CD14-positive monocyte (primary cell): ENCODE data around the gene COPE. TPM values are rescaled to one million over a fixed set of nuclear protein-coding genes. Genes with fewer than 3 reads are reported as not detected.
"Not testable (repeated sequence)": the region's sequence is repeated elsewhere in the genome, so short reads cannot be mapped to it uniquely, and the experiment has no call there.

ENCODE experiments used
- DNase-seq, 3 donors: peaks; one replicate each; pipeline ENCODE4 v3.0.0-alpha.2; 2011 to 2022
- H2AFZ ChIP-seq: 2 replicates; pipeline ENCODE4 v1.6.0; 2012; ENCODE audit warnings: mild to moderate bottlenecking, low read depth, low read length, inconsistent platforms; ENCODE audit not compliant: insufficient read depth, poor library complexity, severe bottlenecking
- H3K27ac ChIP-seq, 2 donors: 1 replicate in 1 of 2; 2 replicates in 1 of 2; pipeline ENCODE4 v1.5.1; 2012 to 2013; ENCODE audit warnings: low read length in 2 of 2, control low read depth in 1 of 2, inconsistent platforms in 1 of 2, low read depth in 1 of 2, mild to moderate bottlenecking in 1 of 2
- H3K27me3 ChIP-seq, 2 donors: one replicate each; pipeline versions ENCODE4 v1.6.0 to v1.6.1; 2011 to 2013; ENCODE audit warnings: low read length in 2 of 2; ENCODE audit not compliant: control insufficient read depth in 2 of 2, insufficient read depth in 2 of 2
- H3K36me3 ChIP-seq, 2 donors: replicated peaks in 1 of 2; 1 replicate in 1 of 2; 2 replicates in 1 of 2; pipeline versions ENCODE4 v1.5.1 to v1.6.1; 2012 to 2013; ENCODE audit warnings: low read length in 2 of 2, control low read depth in 1 of 2, inconsistent platforms in 1 of 2, mild to moderate bottlenecking in 1 of 2; ENCODE audit not compliant: insufficient read depth in 2 of 2, control insufficient read depth in 1 of 2
- H3K4me1 ChIP-seq, 2 donors: 1 replicate in 1 of 2; 2 replicates in 1 of 2; pipeline versions ENCODE4 v1.5.1 to v1.6.1; 2012 to 2013; ENCODE audit warnings: low read length in 2 of 2, control low read depth in 1 of 2, inconsistent platforms in 1 of 2, mild to moderate bottlenecking in 1 of 2, moderate library complexity in 1 of 2; ENCODE audit not compliant: insufficient read depth in 2 of 2, control insufficient read depth in 1 of 2
- H3K4me2 ChIP-seq: replicated peaks from 2 replicates; pipeline ENCODE3; 2012; ENCODE audit warnings: low read length, moderate library complexity, mild to moderate bottlenecking; ENCODE audit not compliant: poor library complexity, severe bottlenecking; ENCODE audit errors: extremely low read depth
- H3K4me3 ChIP-seq, 3 experiments: fragments of 200-600 bp in 1 of 3; sonication (generic) in 1 of 3; replicated peaks in 1 of 3; 1 replicate in 2 of 3; 2 replicates in 1 of 3; pipeline ENCODE4 v1.5.1; 2011 to 2013; ENCODE audit warnings: low read length in 3 of 3, mild to moderate bottlenecking in 3 of 3, control low read depth in 2 of 3, low read depth in 2 of 3, inconsistent platforms in 1 of 3, moderate library complexity in 1 of 3
- H3K79me2 ChIP-seq: 2 replicates; pipeline ENCODE4 v1.6.0; 2012; ENCODE audit warnings: mild to moderate bottlenecking, control low read depth, inconsistent platforms, low read length, moderate library complexity; ENCODE audit not compliant: insufficient read depth
- H3K9ac ChIP-seq: 2 replicates; pipeline ENCODE4 v1.6.0; 2017; ENCODE audit warnings: low read length, mild to moderate bottlenecking; ENCODE audit not compliant: insufficient read depth, poor library complexity, severe bottlenecking
- H3K9me3 ChIP-seq, 2 donors: replicated peaks in 1 of 2; 1 replicate in 1 of 2; 2 replicates in 1 of 2; pipeline versions ENCODE4 v1.5.1 to v1.6.1; 2012 to 2013; ENCODE audit warnings: low read length in 2 of 2, control low read depth in 1 of 2; ENCODE audit not compliant: control insufficient read depth in 1 of 2, insufficient read depth in 1 of 2
- H4K20me1 ChIP-seq: 2 replicates; pipeline ENCODE4 v1.6.0; 2012; ENCODE audit warnings: mild to moderate bottlenecking, low read length, control low read depth, moderate library complexity; ENCODE audit not compliant: insufficient read depth
- H3K27ac Mint-ChIP-seq, 7 donors: one replicate each; pipeline ENCODE4 v1.8.0; 2020; ENCODE audit warnings: mild to moderate bottlenecking in 7 of 7, mixed read lengths in 7 of 7, moderate library complexity in 6 of 7, inconsistent platforms in 2 of 7
- H3K27me3 Mint-ChIP-seq, 3 donors: one replicate each; pipeline ENCODE4 v1.8.0; 2021 to 2022; ENCODE audit warnings: low read depth in 3 of 3, mild to moderate bottlenecking in 3 of 3, mixed read lengths in 3 of 3, moderate library complexity in 3 of 3, inconsistent platforms in 1 of 3
- H3K36me3 Mint-ChIP-seq, 2 donors: one replicate each; pipeline ENCODE4 v1.8.0; 2020; ENCODE audit warnings: mixed read lengths in 2 of 2, inconsistent platforms in 1 of 2, mild to moderate bottlenecking in 1 of 2
- H3K4me1 Mint-ChIP-seq: one replicate; pipeline ENCODE4 v1.8.0; 2020; ENCODE audit warnings: mild to moderate bottlenecking, mixed read lengths
- H3K4me3 Mint-ChIP-seq, 2 donors: one replicate each; pipeline ENCODE4 v1.8.0; 2020; ENCODE audit warnings: mild to moderate bottlenecking in 2 of 2, mixed read lengths in 2 of 2, moderate library complexity in 1 of 2
- H3K9me3 Mint-ChIP-seq, 7 donors: one replicate each; pipeline ENCODE4 v1.8.0; 2020 to 2022; ENCODE audit warnings: mixed read lengths in 7 of 7, mild to moderate bottlenecking in 6 of 7, moderate library complexity in 6 of 7, inconsistent platforms in 2 of 7
- CTCF ChIP-seq: fragments of 200-600 bp; IDR thresholded peaks from one replicate; pipeline ENCODE4 v1.8.0; 2022; ENCODE audit warnings: antibody characterized with exemption, mild to moderate bottlenecking
- WGBS: methylation state at CpG from one replicate; pipeline ENCODE4 v1.1.5; 2013; ENCODE audit warnings: missing lambda C conversion rate; ENCODE audit not compliant: insufficient coverage; 5-methylcytosine and 5-hydroxymethylcytosine counted together
- intact Hi-C, 2 donors: fragments of 100-400 bp; cut with micrococcal nuclease; formaldehyde crosslinking; loops; one replicate each; pipeline versions ENCODE4 v1.15.0 to v1.15.1; 2023
- polyA plus RNA-seq, 3 donors: library from polyadenylated mRNA; depleted of rRNA in 1 of 3; unstranded in 2 of 3; stranded (reverse) in 1 of 3; fragments of 300-500 nt in 2 of 3; fragments of >200 nt in 1 of 3; fragmentation: Illumina TruSeq in 2 of 3; gene quantifications; 1 replicate in 2 of 3; 2 replicates in 1 of 3; pipeline ENCODE4 v1.2.3, GENCODE V29; 2012 to 2021

The COPE gene
- polyA plus RNA-seq, 3 donors: 331 to 345 (median 345) TPM

DNA sequence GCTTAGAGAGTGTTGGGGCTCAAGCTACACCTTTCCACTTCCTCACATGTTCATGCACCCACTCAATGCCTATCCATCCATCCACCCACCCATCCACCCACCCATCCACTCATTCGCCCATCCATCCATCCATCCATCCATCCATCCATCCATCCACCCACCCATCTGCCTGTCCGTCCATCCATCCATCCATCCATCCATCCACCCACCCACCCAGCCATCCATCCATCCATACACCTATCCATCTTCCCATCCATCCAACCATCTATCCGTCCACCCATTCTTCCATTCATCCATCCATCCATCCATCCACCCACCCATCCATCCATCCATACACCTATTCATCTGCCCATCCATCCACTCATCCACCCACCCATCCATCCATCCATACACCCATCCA lies 34.9 kb upstream of the COPE start:
- H3K36me3 Mint-ChIP-seq: no peaks in the 10 kb centered on the region
- no peak for DNase-seq
- no peak overlapping the region for H3K4me3 Mint-ChIP-seq
- no peak overlapping the region for H3K27ac ChIP-seq
- H3K27me3 Mint-ChIP-seq: peaks cover 3 to 7% (median 3%) of the 10 kb centered on the region in 3 donors
- H3K27ac Mint-ChIP-seq: no peak overlapping the region
- no peak for TF ChIP-seq CTCF
- no peak overlapping the region for H3K9ac ChIP-seq
- peaks cover 0 to 9% (median 1%) of the 10 kb centered on the region in 7 donors for H3K9me3 Mint-ChIP-seq
- no peak overlapping the region for H3K4me3 ChIP-seq
- H2AFZ ChIP-seq: no peak overlapping the region
- no peaks in the 10 kb centered on the region for H4K20me1 ChIP-seq
- H3K36me3 ChIP-seq: no peaks in the 10 kb centered on the region
- 94% methylated on average over 3 of the region's 3 CpGs for WGBS
- no peak overlapping the region for H3K4me2 ChIP-seq
- H3K79me2 ChIP-seq: no peaks in the 10 kb centered on the region
- no peaks in the 10 kb centered on the region for H3K27me3 ChIP-seq
- H3K4me1 ChIP-seq: no peaks in the 10 kb centered on the region
- no peaks in the 10 kb centered on the region for H3K4me1 Mint-ChIP-seq
- intact Hi-C loops: no loop called here
- no peaks in the 10 kb centered on the region for H3K9me3 ChIP-seq

DNA sequence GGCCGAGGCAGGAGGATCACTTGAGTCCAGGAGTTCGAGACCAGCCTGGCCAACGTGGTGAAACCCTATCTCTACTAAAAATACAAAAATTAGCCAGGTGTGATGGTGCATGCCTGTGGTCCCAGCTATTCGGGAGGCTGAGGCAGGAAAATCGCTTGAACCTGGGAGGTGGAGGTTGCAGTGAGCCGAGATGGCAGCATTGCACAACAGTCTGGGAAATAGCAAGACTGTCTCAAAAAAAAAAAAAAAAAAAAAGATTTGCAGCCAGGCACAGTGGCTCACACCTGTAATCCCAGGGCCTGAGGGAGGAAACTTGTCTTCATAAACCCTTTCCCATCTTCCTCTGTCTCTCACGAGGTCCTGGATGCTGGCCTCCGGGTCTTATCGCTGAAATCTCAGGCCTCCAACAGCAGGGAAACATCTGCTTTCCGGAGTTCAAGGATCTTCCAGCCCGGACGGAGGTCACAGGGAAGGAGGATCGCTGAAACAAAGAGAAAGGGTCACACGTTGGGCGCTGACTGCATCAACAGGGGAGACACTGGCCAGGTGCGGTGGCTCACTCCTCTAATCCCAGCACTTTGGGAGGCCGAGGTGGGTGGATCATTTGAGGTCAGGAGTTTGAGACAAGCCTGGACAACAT lies 33.3 kb upstream of the COPE start:
- H2AFZ ChIP-seq, intact Hi-C loops, H3K27ac ChIP-seq, H3K4me1 Mint-ChIP-seq, H3K9me3 Mint-ChIP-seq, H3K4me1 ChIP-seq, H3K79me2 ChIP-seq, H3K4me3 ChIP-seq, H3K36me3 Mint-ChIP-seq, H3K9ac ChIP-seq, H3K9me3 ChIP-seq, H3K27me3 ChIP-seq, H3K27me3 Mint-ChIP-seq, H3K27ac Mint-ChIP-seq, H3K4me3 Mint-ChIP-seq, H3K36me3 ChIP-seq, DNase-seq, H4K20me1 ChIP-seq, H3K4me2 ChIP-seq: not testable (repeated sequence)
- WGBS: 83% methylated on average over 6 of the region's 17 CpGs
